Activated T-cell treated with anti-CD3 and anti-CD28 coated beads for 4 hours (primary cell): ENCODE data around the gene RIPOR3.
"Not testable (repeated sequence)": the region's sequence is repeated elsewhere in the genome, so short reads cannot be mapped to it uniquely, and the experiment has no call there.

Experiments
- DNase-seq: peaks from one replicate; pipeline ENCODE4 v3.0.0-alpha.2; 2020

RIPOR3 gene

DNA sequence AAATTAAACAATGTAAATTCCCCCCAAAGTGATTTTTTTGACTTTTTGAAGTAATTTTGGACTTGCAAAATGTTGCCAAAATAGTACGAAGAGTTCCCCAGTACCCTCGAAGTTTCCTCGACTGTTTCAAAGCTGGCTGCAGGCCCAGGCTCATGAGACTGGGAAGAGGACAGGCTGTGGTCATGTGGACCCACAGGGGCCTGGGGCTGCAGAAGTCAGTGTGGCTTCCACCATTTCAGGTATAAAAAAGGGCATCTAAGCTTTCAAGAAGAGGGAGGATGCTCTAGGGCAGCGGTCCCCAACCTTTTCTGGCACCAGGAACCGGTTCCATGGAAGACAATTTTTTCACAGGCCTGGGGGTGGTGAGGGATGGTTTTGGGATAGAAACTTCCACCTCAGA lies 106.1 kb downstream of the RIPOR3 start:
- DNase-seq = no peak

DNA sequence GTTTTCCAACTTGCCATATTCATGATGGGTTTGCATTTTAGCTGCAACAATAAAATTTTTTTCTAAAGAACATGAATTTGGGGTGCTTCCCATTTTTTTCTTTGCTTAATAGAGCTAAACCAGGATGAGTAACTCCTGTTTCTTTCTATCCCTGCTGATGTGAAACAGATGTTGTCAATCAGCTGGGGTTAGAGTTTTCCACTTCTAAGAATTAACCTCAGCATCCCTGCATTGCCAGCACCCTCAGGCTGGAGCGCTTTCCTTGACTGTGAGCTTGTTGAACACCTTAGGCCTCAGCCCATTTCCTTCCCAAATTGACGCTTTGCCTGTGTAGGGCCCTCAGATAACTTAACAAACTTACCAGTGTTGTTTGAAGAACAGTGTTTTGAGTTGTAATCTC lies 106.7 kb downstream of the RIPOR3 start:
- DNase-seq = no peak

DNA sequence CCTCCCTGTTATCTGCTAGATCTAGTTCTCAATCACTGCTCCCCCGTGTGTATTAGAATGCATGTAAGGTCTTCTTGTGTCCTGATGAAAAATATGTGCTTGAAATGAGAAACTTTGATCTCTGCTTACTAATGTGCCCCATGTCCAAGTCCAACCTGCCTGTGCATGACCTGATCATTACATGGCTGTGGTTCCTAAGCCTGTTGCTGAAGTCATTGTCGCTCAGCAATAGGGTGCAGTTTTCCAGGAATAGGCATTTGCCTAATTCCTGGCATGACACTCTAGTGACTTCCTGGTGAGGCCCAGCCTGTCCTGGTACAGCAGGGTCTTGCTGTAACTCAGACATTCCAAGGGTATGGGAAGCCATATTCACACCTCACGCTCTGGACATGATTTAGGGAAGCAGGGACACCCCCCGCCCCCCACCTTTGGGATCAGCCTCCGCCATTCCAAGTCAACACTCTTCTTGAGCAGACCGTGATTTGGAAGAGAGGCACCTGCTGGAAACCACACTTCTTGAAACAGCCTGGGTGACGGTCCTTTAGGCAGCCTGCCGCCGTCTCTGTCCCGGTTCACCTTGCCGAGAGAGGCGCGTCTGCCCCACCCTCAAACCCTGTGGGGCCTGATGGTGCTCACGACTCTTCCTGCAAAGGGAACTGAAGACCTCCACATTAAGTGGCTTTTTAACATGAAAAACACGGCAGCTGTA lies 107.7 kb downstream of the RIPOR3 start:
- no peak for DNase-seq

DNA sequence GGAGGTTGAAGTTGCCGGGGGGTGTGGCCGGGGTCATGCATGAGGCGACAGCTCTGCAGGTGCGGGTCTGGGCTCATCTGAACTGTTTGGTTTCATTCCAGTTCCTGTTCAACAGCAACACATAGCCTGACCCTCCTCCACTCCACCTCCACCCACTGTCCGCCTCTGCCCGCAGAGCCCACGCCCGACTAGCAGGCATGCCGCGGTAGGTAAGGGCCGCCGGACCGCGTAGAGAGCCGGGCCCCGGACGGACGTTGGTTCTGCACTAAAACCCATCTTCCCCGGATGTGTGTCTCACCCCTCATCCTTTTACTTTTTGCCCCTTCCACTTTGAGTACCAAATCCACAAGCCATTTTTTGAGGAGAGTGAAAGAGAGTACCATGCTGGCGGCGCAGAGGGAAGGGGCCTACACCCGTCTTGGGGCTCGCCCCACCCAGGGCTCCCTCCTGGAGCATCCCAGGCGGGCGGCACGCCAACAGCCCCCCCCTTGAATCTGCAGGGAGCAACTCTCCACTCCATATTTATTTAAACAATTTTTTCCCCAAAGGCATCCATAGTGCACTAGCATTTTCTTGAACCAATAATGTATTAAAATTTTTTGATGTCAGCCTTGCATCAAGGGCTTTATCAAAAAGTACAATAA lies 108.6 kb downstream of the RIPOR3 start:
- no peak for DNase-seq

DNA sequence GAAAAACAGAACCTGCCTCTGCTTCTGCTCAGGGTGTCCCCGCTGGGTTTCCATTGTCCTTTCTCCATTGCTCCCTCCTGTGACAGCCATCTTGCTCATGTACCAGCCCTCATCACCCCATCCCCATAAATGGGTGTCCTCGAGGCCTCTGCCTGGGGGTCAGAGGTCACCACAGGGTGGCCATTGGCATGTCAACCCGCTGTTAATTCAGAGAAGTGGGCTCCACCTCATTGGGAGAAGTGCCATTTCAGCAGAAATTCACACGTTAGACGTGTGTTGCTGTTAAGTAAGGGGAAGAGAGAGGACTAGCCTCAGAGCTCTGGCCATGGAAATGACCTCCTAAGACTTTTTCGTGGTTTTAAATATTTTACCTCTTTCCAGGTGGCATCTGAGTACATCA lies 109.2 kb downstream of the RIPOR3 start:
- DNase-seq = no peak

DNA sequence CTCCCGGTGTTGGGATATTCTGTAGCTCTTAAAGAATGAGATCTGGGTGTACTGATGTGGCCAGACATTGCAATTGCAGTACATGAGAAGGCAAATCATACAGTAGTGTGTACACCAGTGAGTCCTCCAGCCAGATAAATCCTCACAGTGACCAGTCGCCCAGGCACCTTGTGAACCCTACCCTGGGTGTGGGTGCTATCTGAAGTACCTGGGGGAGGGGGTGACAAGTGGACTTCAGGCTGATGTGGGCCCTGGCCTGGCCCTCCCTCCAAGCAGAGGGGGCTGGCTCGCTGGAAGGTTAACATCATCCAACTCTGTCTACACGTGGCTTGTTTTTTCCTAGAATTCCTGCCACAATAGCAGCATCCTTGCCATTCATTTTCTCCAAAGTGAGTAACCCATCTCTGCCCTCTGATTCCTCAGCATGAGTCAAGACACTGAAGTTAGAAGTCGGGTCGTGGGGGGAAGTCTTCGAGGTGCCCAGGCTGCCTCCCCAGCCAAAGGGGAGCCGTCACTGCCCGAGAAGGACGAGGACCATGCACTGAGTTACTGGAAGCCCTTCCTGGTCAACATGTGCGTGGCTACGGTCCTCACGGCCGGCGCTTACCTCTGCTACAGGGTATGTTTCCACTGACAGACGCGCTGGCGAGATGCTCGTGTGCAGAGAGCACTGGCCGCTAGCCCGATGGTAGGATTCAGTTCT lies 110.3 kb downstream of the RIPOR3 start:
- no peak for DNase-seq

DNA sequence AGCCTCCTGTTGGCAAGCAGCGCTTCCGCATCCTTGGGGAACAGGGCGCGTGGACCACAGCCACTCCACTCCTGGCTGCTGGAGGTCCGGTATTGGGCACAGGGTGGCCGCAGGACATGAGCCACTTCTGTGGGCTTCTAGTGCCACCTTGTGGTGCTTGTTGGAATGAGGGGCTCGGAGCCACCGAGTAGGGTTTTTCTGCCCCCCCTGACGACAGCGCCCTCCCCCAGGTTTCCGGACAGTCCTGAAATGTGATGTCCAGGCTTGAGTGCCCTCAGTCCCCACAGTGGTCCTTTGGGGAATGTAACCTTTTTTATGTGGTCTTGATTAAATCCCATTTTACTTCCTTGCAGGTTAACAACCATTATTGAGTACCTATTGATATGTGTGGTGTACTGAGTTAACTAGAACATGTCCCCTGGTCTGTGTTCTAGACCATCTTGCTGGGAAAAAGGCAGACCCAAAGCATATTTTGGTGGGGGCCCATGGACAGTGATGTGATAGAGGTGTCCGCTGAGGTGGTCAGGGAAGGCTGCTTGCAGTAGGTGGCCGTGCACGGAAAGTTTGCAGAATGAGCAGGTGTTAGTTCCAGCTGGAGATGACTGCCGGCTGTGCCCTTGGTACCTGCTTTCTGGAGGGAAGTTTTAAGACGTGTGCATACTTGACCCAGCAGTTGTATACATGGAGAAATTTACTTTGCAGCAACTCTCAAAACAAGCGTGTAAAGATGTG lies 111.2 kb downstream of the RIPOR3 start:
- peak; percentile 36 for DNase-seq

DNA sequence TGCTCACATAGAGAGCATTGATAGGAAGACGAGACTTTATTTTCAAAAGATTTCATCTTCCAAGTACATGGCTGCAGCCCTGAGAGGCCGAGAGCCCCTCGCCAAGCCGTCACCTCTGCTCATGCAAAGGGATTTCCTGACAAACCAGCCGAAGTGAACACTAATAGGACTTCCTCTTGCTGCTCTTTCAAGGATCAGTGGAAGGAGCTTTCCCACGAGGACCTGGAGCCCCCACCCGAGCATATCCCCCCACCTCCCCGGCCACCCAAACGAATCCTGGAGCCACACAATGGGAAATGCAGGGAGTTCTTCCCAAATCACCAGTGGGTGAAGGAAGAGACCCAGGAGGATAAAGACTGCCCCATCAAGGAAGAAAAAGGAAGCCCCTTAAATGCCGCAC lies 111.8 kb downstream of the RIPOR3 start:
- DNase-seq = no peak

DNA sequence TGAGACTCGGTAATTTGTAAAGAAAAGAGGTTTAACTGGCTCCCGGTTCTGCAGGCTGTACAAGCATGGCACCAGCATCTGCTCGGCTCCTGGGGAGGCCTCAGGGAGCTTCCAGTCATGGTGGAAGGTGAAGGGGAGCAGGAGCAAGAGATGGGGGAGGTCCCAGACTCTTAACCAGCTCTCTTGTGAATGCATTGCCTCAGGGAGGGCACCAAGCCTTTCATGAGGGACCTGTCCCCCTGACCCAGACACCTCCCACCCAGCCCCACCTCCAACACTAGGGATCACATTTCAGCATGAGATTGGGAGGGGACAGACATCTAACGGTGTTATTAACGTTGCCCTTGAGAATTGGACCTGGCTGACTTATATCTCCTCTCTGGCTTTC lies 112.6 kb downstream of the RIPOR3 start:
- DNase-seq = no peak

DNA sequence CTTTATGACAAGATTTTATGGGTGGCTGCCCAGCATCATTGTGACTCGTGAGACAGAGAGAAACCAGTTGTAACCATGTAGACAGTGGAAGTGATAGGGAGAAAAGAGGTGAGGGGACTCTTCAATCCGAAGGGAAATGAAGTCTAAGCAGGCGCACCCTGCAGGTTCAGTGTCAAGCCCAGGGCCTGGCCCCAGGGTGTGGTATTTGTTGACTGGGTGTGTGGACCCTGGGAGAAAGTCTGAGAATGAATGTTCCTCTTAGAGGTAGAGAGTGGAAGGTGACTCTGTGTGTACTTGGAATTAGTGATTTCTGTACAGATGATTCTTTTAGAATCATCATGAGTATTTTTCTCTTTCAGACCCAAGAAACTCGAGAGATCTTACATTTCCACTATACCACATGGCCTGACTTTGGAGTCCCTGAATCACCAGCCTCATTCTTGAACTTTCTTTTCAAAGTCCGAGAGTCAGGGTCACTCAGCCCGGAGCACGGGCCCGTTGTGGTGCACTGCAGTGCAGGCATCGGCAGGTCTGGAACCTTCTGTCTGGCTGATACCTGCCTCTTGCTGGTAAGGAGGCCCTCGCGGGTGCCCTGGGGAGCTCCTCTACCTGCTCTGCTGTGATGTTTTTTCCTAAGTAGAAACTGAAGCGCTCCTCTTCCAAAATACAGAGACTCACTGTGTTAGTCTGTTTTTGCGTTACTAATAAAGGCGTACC lies 113.1 kb downstream of the RIPOR3 start:
- DNase-seq = no peak

DNA sequence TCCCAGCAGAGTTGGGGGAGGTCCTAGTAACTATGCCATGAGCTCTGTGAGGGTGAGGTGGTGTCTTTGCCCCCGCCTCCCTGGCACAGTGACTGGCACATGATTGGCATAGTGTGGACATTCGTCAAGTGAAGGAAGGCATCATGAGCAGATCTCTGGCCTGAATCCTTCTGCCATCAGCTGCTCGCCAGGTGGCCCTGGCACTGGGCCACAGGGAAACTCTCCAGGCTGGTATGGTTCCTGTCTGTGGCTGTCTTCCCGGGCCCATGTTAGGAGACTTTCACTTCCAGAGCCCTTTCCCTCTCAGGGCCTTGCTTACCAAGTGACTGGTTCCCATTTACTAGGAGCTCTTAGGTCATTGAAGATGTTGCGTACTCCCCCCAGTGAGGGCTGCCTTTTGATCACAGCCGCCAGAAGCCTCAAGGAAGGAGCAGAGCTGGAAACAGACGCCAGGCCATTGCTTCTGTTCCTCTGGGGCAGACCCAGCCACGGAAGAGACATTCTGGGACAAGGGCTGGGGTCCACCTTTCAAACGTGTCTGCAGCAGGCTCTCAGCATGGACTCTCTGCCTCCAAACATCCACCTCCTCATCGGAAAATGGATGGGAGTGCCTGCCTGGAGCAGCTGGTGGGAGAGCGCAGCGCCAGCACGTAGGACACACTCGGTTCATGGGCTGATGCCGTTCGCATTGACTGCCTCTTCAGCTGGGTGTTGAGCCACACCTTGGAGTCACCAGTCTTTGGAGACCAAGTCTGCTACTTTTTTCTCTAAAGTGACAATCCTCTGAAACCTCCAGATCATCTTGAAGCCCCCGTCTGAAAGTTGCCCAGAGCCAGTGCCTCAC lies 113.9 kb downstream of the RIPOR3 start:
- DNase-seq = no peak

DNA sequence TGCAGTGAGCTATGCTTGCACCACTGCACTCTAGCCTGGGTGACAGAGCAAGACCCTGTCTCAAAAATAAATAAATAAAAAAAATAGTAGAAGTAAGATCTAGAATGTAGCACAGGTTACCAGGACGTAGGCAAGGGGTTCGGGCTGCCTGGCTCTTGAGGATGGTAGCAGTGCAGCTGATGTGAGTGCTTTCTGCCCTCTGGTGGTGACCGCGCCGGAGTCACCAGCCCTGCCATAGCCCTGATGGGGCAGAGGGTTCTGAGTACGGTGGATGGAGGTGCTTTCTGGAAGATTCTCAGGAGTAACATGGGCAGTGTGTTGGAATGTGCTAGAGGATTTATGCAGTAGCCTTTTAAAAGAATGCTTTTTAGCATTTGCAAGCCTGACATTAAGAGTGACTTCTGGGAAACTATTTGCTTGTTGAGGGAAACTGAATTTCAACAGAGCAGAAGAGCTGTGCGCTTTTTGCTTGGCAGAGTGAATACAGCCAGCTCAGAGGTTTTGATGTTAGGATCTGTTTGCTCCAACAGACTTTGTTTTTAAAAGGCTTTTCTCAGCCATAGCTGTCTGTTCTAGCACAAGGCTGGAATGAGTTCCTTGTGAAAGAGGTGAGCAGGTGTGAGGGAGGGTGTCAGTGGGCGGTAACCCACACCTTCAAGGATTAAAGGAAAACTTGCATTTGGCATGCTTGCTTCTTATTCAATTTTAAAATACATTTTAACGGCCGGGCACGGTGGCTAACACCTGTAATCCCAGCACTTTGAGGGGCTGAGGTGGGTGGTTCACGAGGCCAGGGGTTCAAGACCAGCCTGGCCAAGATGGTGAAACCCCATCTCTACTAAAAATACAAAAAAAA lies 115.2 kb downstream of the RIPOR3 start:
- peak; percentile 60 for DNase-seq

DNA sequence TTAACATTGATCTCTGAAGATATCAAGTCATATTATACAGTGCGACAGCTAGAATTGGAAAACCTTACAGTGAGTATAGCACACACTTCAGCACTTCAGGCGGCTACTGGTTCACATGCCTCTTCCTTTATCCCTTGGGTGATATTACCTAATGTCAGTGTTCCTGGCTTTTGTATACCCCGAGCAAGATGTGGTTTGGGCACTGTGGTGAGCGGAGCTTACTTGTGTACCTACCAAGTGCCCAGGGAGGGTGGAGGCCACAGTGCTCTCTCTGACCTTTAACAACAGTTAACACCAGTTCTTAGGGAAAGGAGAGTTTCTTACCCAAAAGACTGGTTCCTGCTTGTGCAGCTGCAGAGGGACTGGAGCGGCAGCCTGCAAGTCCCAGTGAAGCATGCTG lies 116.8 kb downstream of the RIPOR3 start:
- no peak for DNase-seq

DNA sequence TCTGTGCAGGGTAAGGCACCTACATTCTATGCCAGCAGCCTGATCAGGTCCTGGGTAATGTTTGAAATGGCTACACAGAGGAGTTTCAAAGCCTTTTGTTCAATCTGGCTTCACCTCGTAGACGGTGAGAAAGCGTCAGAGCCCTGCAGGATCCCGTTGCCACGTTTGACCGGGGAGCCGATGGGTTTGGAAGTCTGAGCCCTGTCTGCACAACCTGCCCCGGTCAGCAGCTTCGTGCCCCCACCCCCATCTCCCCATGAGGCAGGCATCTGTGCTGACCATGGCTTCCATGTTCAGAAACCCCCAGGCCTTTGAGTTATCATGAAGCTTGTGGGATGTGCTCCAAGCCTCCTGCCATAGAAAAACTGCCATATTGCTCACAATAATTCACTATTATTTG lies 117.2 kb downstream of the RIPOR3 start:
- no peak for DNase-seq

DNA sequence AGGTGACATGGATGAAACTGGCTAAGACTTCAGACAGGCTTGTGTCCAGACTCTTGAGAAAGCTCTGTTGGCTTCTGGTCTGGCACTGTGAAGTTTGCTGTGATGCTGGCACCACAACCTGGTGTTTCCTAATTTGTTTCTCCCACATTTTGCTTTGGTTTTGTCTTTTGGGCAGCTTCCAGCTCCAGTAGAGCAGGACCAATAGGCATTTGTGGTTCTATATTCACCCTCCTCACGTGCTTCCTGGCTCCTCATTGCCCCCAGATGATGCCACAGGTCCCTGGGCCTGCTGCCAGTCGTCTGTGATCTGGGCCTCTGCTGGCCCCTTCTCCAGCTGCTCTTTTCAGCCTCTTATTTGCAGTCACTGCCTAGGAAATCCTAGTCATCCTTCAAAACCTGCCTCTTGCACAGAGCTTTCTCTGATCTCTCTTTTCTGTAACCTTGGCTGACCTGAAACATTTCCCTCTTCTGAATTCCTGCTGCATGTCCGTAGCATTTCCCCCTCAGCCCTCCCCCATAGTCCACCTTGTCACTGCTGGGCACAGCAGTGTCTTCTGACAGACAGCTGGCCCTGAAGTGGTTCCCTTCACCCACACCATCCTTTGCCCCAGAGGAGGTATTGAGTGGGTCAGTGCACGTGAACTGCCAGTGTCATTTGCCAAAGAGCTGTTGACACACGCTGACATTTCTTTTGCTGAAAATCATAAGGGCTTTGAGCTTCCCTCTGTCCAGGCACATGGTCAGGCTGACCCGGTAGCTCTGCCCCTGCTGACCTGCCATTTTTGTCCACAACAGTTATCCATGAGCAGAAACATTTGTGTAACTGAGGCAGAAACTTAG lies 118.2 kb downstream of the RIPOR3 start:
- no peak for DNase-seq

DNA sequence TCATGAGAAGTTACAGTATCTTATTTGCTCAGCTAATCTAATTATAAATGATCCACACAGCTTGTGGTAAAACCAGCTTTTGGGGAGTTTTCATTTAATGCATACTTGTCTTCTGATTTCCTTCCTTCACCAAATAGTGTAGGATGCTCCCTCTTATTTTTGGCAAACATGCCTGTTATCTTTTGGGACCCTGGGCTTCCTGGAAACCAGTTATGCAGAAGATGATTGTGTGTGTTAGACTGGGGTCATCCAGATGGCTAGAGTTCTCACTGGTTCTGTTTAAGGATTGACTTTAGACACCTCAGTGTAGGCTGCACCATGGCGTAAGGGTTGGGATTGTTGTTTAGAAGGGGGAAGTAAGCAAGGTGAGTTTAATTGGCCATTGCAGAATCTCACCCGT lies 119.9 kb downstream of the RIPOR3 start:
- no peak for DNase-seq

DNA sequence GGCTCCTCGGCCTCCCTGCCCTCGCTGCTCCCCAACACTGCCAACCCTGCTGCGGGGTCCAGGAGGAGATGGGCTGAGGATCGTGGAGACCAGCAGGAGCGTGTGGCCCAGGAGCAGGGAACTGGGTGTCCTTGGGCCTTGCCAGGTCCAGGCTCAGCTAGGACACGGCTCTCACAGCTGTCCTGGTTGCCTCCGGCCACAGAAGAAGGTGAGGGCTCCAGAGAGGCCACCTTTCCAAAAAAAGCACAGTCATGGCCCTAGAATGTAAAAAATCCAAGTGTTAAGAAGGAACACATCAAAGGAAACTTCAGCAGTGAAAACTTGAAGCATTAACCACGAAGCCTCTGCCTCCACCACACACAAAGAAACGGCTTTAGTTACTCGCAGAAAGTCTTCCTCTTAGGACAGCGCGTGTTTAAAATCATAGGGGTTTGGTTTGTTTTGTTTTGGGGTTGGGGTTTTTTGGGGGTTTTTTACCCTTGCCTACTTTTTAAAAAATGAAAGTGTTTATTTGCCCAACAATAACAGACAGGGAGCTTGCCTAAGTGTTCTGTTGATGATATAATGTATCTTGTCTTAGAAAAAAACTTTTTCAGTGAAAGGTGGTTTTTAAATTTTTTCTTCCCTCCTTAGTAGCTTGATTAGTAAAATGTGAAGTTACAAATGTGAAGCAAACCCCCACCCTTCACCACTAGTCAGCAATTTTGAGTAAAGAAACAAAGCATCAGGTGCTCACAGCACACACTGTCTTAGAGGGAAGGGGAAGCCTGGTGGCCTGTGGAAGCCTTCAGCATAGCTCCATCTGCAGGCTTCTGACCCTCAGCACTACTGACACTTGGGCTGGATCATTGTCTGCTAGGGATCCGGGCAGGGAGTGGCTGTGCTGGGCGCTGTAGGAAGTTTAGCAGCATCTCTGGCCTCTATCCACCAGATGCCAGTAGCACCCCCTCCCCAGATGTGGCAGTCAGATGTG lies 121.2 kb downstream of the RIPOR3 start:
- no peak for DNase-seq

DNA sequence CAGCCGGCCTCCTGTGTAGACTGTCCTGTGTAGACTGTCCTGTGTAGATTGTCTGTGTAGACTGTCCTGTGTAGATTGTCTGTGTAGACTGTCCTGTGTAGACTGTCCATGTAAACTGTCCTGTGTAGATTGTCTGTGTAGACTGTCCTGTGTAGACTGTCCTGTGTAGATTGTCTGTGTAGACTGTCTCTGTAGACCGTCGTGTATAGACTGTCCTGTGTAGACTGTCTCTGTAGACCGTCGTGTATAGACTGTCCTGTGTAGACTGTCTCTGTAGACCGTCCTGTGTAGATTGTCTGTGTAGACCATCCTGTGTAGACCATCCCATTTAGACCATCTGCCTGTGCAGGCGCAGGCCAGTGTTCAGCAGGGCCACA lies 121.9 kb downstream of the RIPOR3 start:
- DNase-seq = not testable (repeated sequence)

DNA sequence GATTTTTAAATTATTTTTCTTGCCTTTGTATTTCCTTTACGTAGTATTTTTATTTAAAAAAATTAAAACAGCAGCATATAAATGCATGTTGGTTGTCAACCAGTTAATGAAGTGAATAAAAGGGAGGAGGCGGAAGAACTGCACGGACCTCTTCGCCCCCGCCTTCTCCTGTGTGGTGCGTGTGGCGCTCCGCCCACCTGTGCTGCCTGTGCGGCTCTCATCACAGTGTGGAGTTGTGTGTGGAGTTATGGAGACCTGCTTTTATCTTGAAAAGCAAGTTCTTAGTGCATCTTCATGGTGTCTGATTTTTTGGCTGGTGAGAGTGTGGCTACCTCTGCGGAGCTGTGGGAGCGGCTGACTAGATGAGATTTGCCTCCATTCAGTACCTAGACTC lies 122.8 kb downstream of the RIPOR3 start:
- DNase-seq = no peak
